GM21360 (cell line): ENCODE results near the gene NDUFS5.
"Not testable (repeated sequence)": the region's sequence is repeated elsewhere in the genome, so short reads cannot be mapped to it uniquely, and the experiment has no call there.

Experiments
- ATAC-seq: cut with Tn5 transposase; IDR thresholded peaks from one replicate; pipeline ENCODE4 v1.9.1; 2021; ENCODE audit warnings: mild to moderate bottlenecking, moderate library complexity; ENCODE audit not compliant: unreplicated experiment

Gene NDUFS5

DNA sequence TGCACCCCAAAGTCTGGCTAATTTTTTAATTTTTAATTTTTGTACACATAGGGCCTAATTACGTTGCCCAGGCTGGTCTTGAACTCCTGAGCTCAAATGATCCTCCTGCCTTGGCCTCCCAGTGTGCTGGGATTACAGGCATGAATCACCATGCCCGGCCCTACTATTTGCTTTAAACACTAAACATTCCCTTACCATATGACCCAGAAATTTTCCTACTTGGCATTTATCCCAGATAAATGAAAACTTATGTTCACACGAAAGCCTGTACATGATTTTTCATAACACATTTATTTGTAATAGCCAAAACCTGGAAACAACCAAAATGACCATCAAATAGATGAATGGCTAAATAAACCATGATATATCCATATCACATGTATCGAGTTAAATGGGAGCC lies 35.8 kb downstream of the NDUFS5 start:
- ATAC-seq, result no peak

DNA sequence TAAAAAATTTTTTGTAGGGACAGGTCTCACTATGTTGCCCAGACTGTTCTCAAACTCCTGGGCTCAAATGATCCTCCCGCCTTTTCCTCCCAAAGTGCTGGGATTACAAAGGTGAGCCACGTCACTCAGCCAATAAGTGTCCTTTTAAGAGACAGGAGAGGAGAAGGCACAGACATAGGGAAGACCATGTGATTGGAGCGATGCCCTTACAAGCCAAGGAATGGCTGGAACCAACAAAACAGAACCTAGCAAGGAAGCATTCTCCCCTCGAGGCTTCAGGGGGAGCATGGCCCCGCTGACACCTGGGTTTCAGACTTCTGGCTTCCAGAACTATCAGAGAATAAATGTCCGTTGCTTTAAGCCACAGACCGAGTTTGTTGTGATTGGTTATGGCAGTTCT lies 37.0 kb downstream of the NDUFS5 start:
- ATAC-seq, result no peak

DNA sequence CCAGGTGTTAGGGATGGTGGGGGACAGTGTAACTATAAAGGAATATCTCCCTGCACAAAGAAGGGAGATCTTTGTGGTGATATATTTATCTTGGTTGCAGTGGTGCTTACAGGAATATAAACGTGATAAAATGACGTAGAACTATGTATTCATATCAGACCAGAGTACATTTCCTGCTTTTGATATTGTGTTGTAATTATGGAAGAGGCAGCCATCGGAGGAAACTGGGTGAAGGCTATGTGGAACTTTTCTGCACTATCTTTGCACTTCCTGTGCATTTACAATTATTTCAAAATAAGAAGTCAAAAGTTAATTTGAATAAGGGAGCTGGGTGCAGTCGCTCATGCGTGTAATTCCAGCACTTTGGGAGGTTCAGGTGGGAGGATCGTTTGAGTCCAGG lies 37.6 kb downstream of the NDUFS5 start:
- no peak for ATAC-seq

DNA sequence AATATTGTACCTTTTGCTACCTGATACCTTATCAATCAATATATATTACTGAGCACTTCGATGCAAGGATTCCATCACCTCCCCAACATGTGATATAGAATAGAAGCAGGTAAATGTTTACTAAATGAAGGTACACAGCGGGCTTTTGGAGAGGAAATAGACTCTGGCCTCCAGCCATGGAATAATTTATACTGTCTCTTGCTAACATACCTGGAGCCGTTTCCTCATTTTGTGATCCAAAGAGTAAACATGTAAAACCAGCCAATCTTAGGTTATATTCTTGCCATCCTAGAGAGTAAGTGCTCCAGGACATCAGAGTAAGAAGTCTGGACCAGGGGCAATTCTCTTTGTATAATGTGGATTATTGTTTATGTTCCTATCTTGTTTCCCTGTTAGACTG lies 39.4 kb downstream of the NDUFS5 start:
- no peak for ATAC-seq

DNA sequence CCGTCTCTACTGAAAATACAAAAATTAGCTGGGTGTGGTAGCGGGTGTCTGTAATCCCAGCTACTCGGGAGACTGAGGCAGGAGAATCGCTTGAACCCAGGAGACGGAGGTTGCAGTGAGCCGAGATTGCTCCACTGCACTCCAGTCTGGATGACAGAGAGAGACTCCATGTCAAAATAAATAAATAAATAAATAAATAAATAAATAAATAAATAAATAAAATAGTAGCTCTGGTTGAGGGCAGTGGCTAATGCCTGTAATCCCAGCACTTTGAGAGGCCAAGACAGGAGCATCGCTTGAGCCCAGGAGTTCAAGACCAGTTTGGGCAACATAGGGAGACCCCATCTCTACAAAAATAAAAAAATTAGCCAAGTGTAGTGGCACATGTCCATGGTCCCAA lies 42.1 kb downstream of the NDUFS5 start:
- ATAC-seq, result not testable (repeated sequence)

DNA sequence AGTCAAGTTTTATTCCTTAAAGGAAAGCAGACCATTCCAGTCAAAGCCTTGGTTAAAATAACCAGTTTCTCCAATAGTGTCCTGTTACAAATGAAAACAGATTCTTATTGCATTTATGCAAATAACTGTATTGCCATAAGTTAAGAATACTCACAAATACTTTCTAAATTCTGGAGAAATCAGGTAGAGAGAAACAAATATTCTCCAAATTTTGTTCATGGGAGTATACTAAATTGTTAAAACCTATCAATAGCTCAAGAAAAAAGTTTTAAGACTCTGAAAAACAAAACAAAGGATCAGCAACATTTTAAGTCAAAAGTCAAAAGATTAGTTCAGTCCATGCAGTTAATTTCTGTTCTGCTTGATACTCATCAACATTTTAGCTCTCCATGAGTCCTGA lies 45.4 kb downstream of the NDUFS5 start:
- not testable (repeated sequence) for ATAC-seq

DNA sequence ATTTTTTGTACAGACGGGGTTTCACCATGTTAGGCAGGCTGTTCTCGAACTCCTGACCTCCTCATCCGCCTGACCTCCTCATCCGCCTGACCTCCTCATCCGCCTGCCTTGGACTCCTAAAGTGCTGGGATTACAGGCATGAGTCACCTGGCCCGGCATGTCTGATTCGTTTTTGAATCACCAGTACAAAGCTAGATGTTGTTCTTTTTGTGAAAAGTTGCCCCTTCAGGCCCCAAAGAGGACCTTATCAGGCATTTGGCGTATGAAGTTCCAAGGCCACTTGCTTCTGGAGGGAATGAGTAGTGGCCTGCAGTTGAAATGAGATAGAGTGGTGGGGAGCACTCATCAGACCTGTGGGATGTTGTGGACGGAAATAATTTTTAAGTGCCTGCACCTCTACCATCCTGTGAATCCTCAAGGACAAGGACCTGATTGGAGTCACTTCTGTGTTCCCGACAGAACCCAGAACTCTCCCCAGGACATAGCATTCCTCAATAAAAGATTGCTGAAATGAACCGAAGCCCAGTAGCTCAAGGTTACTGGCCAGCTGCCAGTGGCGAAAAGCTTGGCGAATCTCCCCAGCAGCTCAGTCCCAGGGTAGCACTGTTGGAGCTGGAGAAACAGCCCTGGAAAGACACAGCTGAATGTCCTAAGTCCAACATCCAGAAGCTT lies 50.1 kb downstream of the NDUFS5 start:
- ATAC-seq, result no peak

DNA sequence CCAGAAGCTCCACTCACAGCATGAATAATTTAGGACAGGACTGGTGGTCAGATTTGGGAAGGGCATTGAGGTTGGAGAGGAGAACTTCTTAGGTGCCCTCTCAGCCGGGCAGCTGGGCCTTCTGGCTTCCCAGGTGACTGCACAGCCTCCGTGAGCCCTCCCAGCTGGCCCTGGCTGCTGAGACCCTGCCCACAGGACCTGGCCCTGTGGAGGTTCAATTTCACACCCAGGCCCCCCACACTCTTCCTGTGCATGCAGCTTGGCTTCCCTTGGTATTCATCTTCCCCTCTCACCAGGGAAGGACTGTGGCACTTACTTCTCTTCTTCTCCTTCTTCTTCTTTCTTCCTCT lies 50.6 kb downstream of the NDUFS5 start:
- ATAC-seq, result no peak

DNA sequence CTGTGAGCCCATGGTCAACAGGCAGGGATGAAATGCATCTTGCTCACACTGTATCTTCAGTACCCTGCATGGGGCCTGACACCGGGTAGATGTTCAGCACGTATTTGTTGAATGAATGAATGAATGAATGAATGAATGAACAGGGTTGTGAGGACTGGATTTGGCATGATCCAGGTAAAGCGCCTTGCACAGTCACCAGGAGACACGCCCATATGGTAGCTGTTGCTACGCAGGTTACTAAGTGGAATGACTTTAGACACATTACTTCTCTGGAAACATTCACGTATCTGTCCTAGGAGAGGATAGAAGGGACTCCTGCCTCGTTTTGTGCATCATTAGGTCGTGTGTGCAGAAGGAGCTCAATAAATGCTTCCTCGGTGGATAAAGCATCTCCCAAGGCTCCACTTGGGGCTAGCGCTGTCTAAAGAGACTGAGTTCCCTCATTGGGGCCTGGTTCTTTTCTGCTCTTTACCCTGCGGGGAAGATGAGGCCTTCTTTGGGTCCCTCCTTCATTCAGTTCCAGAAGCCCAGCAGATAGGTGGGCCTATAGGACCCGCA lies 54.2 kb downstream of the NDUFS5 start:
- no peak for ATAC-seq

DNA sequence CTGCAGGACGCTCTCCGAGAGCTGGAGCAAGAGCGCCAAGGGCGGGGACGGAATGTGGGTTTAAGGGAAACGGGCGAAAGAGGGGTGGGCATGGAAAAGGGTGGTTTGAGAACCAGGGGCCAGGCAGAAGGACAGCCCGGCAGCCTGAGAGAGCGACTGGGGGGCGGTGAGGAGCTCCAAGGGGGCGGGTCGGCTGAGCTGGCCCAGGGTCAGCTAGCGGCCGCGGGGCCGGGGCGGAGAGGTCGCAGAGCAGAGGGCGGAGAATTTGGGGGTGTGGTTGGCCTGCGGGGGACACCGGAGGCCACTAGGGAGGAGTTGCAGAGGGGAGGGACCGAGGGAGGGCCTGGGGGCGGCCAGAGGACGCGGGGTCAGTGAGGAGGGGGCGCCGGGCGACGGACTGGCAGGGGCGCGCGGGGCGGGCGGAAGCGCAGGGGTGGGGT lies 54.7 kb downstream of the NDUFS5 start:
- no peak for ATAC-seq

DNA sequence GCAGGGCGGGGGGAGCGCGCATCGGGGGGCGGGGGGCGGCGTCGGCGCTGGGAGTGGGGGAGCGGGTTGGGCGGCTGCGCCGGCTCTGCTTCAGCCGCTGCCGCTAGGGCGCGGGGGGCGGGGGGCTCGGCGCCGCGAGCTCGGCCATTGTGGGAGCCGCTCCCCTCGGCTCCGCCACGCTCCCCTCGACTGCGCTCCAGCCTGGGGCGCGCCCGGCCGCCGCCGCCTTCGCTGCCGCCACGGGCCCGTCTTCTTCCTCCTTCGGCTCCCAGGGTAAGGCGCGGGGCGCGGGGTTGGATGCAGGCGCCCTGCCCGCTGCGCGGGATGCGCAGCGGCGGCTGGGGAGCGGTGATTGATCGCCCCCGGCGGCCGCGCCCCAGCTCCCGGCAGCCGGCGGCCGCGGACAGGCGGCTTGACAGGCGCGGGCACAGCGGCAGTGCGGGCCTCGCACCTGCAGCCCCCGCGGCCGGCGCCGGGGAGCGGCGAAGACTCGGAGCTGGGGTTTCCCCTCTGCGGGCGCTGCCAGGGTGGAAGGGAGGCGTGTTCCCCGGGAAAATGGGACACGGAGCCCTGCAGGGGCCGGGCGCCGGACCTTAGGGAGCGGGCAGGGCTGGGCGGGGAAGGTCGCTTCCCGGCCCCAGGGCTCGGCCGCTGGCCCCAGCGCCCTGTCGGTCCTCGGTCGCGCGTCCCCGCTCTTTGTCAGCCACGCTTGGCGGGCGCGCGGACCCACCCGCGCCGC lies 55.3 kb downstream of the NDUFS5 start:
- no peak for ATAC-seq

DNA sequence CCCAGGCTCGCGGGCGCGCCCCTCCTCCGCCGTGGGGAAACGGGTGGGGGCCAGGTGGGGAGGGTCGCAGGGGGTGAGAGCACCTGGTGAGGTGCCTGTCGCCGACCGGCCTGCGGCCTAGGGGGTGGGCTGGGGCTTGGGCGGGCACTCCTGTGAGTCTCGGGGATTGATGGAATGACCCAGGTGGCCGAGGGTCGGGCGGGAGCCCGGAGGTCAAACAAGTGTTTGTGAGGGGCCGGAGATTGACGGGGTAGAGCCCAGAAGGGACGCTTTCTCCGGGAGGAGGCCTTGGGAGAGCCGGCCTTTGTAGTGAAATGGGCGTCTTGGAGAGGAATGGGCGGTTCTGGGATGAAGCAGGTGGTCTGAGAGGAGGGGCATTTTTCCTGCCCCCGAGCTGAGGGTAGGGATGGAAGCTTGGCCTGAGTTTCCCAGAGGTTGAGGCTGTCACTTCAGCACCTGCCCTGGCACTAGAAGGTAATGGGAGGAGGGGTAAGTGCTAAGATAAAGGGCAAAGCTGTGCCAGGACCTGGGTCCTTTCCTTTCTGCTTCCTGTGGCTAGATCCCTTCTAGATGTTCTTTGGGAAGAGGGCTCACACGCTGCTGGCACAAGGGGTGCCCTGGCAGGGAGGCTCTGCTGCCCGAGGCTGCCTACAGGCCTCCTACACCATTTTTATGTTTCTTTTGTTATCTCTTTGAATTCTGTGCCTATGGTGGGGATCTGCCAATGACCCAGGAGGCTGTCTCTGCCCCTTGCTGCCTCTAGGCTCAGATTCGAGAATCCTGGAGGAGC lies 56.1 kb downstream of the NDUFS5 start:
- ATAC-seq, result no peak

DNA sequence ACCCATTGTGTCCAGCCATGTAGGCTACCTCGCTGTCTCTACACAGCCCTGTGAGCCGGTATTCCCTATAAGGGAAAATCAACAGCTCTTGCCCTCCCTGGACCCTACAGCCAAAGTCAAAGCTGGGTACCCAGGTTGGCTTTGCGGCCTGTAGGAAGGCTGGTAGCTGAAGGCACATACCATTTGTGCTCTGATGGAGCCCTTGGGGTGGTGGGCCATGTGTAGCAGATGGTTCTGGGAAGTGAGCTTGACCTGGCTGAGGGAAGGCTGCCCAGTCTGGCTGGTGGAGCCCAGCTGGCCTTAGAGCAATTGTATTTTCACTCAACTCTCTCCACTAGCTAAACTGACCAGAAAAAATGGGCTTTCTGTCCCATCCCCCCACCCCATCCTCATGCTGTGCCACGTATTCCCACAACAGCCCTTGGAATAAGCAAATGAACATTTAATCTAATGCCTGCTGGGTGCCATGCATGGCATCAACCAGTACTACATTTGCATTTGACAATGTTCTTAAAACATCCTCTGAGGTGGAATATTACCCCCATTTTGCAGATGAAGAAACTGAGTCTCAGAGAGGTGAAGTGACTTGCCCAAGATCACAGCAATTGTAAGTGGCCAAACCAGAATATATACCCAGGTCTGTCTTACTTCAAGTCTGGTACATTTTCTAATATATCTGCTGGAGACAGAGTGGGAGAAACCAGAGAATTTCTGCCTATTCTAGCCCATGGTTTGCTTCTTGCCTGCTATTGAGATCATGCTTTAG lies 56.8 kb downstream of the NDUFS5 start:
- no peak for ATAC-seq

DNA sequence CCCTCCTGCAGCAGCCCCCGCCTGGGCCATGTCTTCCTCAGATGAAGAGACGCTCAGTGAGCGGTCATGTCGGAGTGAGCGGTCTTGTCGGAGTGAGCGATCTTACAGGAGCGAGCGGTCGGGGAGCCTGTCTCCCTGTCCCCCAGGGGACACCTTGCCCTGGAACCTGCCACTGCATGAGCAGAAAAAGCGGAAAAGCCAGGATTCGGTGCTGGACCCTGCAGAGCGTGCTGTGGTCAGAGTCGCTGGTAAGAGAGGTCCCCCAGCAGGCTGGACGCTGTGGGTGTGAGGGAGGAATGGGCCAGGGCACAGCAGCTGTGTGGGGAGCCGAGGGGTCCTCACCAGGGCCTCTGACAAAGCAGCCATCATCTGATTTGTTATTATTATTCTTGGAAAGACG lies 58.0 kb downstream of the NDUFS5 start:
- no peak for ATAC-seq
